ENCODE measurements around the gene C4B.
"Not testable (repeated sequence)": the region's sequence is repeated elsewhere in the genome, so short reads cannot be mapped to it uniquely, and the experiment has no call there.

C4B gene

GRCh38 chr6:32014547-32014946, at the start of gene C4B:
Gene C4B, plus strand, starts transcription at chr6:32014795. Its CDS starts 51 bp downstream, at chr6:32014846.
- DNase-seq (ENCODE audit: low read depth), result not testable (repeated sequence)

- no peak for DNase-seq (ENCODE audit: low read depth)
Measured at GRCh38 chr6:31965700-31966099, 48.9 kb upstream of the C4B start.

DNA sequence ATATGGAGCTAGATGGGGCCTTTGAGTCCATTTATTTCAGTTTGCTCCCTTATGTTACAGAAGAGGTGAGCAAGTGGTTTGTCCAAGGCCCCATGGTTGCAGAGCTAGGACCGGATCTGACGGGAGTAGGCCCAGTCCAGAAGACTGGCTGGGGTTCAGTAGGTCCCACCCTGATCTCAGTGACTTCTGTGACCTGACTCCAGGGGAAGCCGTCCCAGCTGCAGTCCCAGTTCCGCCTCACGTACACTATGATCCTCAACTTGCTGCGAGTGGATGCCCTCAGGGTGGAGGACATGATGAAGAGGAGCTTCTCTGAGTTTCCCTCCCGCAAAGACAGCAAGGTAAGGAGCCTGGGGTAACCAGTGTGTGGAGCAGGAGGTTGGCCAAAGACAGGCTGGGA, 48.1 kb upstream of the C4B start:
- DNase-seq (ENCODE audit: low read depth), result no peak

- DNase-seq (ENCODE audit: low read depth), result no peak
Measured at GRCh38 chr6:31966997-31967925, 47.3 kb upstream of the C4B start.

DNA sequence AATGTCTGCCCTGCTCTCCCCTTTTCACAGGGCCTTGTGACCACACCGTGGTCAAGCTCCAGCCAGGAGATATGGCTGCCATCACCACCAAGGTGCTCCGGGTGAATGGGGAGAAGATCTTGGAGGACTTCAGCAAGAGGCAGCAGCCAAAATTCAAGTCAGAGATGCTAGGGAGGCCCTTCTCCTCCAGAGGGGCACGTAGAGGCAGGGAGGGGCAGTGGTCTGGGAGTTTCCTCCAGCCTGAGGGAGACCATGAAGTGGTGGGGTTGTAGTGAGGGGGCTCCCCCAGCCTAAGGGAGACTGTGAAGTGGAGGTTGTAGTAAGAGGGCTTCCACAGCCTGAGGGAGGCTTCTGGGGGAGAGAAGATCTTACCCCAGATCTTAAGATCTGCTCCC, 46.7 kb upstream of the C4B start:
- no peak for DNase-seq (ENCODE audit: low read depth)

- DNase-seq (ENCODE audit: low read depth), result no peak
Measured at GRCh38 chr6:31968326-31968725, 46.3 kb upstream of the C4B start.

- no peak for DNase-seq (ENCODE audit: low read depth)
Measured at GRCh38 chr6:31968791-31969711, 45.5 kb upstream of the C4B start.

- no peak for DNase-seq (ENCODE audit: low read depth)
Measured at GRCh38 chr6:31969712-31970603, 44.6 kb upstream of the C4B start.

DNA sequence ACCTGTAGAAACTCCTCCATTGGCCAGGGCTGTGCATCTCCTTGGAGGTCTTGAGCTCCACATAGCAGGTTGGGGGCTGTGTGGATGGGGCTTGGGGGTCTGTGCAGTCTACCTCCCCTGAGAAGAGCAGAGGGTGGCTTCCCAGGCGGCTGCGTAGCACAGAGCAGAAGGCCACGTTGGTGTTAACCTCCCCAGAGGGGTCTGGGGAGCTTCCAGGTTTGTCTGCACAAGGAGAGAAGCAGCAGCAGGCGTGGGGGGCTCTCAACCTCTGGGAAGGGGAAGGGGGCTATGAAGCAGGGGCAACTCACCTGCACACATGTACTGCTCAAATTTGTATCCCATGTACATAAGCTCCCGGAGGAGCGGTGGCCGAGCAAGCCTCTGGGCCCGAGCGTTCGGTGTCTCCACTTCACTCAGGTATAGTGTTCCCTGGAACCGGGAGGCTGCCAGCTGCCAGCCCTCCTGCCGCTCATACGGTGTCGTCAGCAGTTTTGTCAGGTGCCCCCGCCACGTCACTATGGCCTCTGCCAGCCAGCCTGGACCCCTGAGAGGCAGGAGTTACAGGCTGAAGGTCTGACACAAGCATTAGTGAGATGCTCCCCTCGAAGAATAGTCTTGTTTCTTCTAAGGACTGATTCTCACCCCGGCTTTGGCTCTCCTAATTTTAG, 43.9 kb upstream of the C4B start:
- no peak for DNase-seq (ENCODE audit: low read depth)

- no peak for DNase-seq (ENCODE audit: low read depth)
Measured at GRCh38 chr6:31971279-31971992, 43.2 kb upstream of the C4B start.

DNA sequence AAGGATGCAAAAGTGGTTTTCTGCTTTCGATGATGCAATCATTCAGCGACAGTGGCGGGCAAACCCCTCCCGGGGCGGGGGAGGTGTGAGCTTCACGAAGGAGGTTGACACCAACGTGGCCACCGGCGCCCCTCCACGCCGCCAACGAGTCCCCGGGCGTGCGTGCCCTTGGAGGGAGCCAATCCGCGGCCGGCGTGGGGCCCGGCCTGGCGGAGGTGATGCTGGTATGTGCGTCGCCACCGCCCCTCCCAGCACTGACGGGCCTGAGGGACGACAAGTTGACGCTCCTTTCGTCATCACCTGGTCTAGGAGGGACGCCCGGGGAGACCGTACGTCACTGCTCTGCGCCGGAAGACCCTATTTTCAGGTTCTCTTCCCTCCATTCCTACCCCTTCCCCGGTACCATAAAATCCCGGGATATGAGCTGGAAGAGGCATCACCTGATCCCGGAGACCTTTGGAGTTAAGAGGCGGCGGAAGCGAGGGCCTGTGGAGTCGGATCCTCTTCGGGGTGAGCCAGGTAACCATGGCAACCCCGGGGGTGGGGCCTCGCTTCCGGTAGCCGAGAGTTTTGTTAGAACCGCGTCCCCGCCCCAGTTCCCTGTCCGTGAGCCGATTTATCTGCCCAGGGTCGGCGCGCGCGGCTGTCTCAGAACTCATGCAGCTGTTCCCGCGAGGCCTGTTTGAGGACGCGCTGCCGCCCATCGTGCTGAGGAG, 42.4 kb upstream of the C4B start, which contains the start of gene DXO:
Gene DXO, minus strand, starts transcription at position 146 of the 716 bp plus-strand sequence. CDS start 463 bp downstream, outside the sequence.
- DNase-seq (ENCODE audit: low read depth), result peak; percentile 94

DNA sequence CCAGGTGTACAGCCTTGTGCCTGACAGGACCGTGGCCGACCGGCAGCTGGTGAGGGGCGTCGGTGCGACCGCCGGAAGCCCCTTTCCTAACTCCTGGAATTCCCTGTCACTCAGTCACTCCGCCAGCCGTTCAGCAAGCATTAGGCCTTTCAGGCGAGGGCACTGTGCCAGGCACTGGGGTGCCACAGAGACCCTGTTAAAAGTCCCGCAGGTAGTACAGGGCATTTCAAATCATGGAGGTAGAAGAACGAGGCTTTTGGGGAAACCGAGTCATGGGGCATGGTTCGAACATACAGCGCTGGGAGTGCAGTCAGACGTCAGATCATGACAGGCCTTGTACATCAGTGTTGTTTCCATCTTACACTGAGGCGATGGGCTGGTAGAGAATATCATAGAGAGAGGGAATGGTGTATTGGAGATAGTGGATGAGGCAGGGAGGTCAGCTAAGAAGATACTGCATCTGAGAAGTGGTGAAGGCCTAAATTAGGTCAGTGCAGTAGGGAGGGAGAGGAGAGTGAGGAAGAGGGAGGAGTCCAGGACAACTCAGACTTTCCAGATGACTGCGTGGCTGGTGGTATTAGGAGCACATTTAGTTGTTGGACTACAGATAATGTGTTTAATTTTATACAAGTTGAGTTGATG, 41.8 kb upstream of the C4B start:
- no peak for DNase-seq (ENCODE audit: low read depth)

DNA sequence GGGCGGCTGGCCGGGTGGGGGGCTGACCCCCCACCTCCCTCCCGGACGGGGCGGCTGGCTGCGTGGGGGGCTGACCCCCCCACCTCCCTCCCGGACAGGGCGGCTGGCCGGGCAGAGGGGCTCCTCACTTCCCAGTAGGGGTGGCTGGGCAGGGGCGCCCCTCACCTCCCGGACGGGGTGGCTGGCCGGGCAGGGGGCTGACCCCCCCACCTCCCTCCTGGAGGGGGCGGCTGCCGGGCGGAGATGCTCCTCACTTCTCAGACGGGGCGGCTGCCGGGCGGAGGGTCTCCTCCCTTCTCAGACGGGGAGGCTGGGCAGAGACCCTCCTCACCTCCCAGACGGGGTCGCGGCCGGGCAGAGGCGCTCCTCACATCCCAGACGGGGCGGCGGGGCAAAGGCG, 38.5 kb upstream of the C4B start:
- not testable (repeated sequence) for DNase-seq (ENCODE audit: low read depth)

GRCh38 chr6:31977816-31978431, 36.7 kb upstream of the C4B start:
- DNase-seq (ENCODE audit: low read depth), result no peak

DNA sequence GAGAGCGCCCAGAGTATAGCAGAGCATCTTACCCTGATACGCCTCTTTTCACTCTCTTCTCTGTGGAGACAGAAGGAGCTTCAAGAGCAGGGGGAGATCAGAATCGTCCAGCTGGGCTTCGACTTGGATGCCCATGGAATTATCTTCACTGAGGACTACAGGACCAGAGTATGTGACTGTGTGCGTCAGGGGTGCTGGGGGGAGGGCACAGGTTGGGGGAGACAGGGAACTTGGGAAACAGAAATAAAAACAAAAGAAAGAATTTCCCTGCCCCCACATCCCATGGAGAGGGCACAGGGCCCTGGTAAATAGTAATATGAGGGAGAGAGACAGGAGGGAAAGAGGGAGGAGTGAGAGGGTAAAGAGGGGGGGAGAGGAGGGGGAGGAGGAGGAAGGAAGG, 35.8 kb upstream of the C4B start:
- DNase-seq (ENCODE audit: low read depth), result no peak

DNA sequence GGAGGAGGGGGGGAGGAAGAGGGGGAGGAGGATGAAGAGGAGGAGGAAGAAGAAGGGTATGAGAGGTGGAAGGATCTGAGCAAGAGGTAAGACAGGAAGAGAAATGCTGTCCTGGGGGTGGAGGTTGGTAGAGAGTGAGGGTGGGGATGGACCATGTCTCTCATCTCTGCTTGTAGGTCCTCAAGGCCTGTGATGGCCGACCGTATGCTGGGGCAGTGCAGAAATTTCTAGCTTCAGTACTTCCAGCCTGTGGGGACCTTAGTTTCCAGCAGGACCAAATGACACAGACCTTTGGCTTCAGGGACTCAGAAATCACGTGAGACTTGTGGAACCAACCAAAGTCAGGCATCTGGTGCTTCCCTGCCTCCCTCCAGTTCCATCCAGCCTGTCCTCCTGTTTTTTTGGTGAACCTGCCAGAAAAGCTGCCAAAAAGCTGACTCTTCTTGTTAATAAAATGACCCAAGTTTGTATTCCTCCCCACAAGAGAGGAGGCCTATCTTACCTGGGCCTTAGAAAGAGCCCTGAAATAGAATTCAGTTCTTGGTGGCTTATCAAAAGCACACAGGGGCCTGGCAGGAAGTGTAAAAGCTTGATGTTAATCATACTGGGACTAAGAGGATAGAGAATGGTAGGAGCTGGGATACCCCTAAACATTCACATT, 35.2 kb upstream of the C4B start:
- DNase-seq (ENCODE audit: low read depth), result no peak

GRCh38 chr6:31980195-31980876, 34.3 kb upstream of the C4B start:
- not testable (repeated sequence) for DNase-seq (ENCODE audit: low read depth)

- not testable (repeated sequence) for DNase-seq (ENCODE audit: low read depth)
Measured at GRCh38 chr6:31980998-31981397, 33.6 kb upstream of the C4B start.

All from activated T-helper 1 cell treated with Interleukin-2 at 50 U/mL for 16 hours (primary cell).